ENCODE data around the gene RBMS3. TPM values are rescaled to one million over a fixed set of nuclear protein-coding genes. Genes with fewer than 3 reads are reported as not detected.

Gene RBMS3
- total RNA-seq, 3 donors from 2014 or later, result 48.4 to 117 (median 103) TPM

DNA sequence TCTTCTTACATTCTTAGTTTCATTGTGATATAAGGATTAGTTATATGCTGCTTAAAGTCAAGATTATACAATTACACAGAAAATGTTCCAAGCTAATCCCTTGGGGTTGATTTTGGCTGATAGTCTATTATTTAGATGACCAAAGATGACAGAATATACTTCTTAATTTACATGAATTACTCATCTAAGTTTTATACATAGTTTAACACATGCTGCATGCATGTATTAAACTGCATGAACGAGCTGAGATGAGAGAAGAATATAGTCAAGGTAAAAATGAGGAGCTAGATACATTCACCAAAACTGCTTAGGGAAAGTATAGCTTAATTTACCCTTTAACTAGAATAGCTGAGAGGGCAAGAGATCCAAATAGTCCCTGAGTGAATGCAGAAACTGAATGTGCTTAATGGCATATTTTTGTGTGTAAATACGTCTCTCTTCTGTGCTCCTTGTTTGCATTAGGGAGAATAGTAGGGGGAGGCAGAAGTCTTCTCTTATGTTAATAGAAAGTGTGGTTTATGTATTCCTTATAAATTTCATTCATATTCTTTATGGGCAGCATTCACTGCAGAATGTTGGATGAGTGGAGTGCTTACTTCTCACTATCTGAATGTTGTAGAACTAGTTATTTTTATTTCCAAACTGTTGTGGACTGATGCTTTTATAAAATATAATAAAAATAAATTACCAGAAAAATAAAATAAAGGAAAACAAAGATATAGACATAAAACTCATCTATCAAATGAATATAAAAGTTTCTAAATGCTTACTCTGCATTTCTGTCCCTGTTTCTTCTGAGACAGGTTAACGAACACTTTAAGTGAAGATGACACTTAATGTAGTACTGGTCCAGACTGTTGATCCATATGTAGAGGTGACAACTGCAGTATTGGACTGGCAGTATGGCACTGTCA lies 327.8 kb downstream of the RBMS3 start:
- intact Hi-C loops (cut with DNase I; ENCODE audit: low total_unique reads), result no loop called here
- no peaks in the 10 kb centered on the region for H3K36me3 ChIP-seq
- H3K4me1 ChIP-seq, result no peaks in the 10 kb centered on the region
- H3K27me3 ChIP-seq, result no peaks in the 10 kb centered on the region
- H3K27ac ChIP-seq, result no peak overlapping the region
- no peak overlapping the region for H3K4me3 ChIP-seq
- H3K9me3 ChIP-seq, result no peaks in the 10 kb centered on the region
- TF ChIP-seq POLR2A (IDR thresholded peaks at IDR 0.05) (no peak), POLR2AphosphoS5 (IDR thresholded peaks at IDR 0.05) (no peak)
- TF ChIP-seq, protein P1, sequence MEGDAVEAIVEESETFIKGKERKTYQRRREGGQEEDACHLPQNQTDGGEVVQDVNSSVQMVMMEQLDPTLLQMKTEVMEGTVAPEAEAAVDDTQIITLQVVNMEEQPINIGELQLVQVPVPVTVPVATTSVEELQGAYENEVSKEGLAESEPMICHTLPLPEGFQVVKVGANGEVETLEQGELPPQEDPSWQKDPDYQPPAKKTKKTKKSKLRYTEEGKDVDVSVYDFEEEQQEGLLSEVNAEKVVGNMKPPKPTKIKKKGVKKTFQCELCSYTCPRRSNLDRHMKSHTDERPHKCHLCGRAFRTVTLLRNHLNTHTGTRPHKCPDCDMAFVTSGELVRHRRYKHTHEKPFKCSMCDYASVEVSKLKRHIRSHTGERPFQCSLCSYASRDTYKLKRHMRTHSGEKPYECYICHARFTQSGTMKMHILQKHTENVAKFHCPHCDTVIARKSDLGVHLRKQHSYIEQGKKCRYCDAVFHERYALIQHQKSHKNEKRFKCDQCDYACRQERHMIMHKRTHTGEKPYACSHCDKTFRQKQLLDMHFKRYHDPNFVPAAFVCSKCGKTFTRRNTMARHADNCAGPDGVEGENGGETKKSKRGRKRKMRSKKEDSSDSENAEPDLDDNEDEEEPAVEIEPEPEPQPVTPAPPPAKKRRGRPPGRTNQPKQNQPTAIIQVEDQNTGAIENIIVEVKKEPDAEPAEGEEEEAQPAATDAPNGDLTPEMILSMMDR (IDR thresholded peaks at IDR 0.05), result no peak
- DNase-seq (ENCODE audit: low spot score in 2 of 2), result no peak

DNA sequence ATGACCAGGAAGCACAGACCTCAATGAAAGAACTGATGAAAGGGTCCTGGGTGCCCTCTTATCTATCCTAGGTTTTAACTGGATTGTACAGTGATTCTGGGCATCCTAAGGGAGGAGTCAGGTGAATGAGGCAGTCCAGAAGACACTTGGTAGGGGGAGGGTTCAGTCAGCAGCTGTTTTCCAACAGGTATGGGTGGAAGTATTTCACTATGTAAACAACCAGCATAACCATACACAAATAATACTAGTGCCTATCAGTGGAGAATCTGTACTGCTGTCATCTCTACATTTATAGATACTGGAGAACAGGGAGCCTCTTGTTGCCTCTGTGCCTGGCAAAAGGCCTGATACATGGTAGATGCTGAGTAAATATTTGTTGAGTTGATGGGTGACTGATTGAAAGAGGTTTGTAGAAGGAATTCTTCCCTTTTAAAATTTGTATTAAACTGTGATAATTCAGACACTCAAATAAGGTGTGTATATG lies 328.5 kb downstream of the RBMS3 start:
- Histone ChIP-seq H3K36me3 (no peaks in the 10 kb centered on the region), H3K4me1 (no peaks in the 10 kb centered on the region), H3K4me3 (no peak overlapping the region), H3K9me3 (no peaks in the 10 kb centered on the region), H3K27me3 (no peaks in the 10 kb centered on the region), H3K27ac (no peak overlapping the region)
- TF ChIP-seq POLR2A (IDR thresholded peaks at IDR 0.05), result no peak
- TF ChIP-seq, protein P1 (IDR thresholded peaks at IDR 0.05), result no peak
- TF ChIP-seq POLR2AphosphoS5 (IDR thresholded peaks at IDR 0.05), result no peak
- no peak for DNase-seq (ENCODE audit: low spot score in 2 of 2)
- intact Hi-C loops (cut with DNase I; ENCODE audit: low total_unique reads), result no loop called here

GRCh38 chr3:29610781-29611180 lies 329.9 kb downstream of the RBMS3 start:
- intact Hi-C loops (cut with DNase I; ENCODE audit: low total_unique reads), result no loop called here
- DNase-seq (ENCODE audit: low spot score in 2 of 2), result no peak
- Histone ChIP-seq H3K4me1 (no peaks in the 10 kb centered on the region), H3K36me3 (no peaks in the 10 kb centered on the region), H3K27ac (no peak overlapping the region), H3K27me3 (no peaks in the 10 kb centered on the region), H3K4me3 (no peak overlapping the region), H3K9me3 (no peaks in the 10 kb centered on the region)
- TF ChIP-seq POLR2A (IDR thresholded peaks at IDR 0.05), result no peak
- TF ChIP-seq, protein P1 (IDR thresholded peaks at IDR 0.05), result no peak

- no peak overlapping the region for H3K4me3 ChIP-seq
- intact Hi-C loops (cut with DNase I; ENCODE audit: low total_unique reads), result no loop called here
- H3K36me3 ChIP-seq, result no peaks in the 10 kb centered on the region
- no peak for TF ChIP-seq POLR2AphosphoS5 (IDR thresholded peaks at IDR 0.05)
- TF ChIP-seq, protein P1 (IDR thresholded peaks at IDR 0.05), result no peak
- no peak for TF ChIP-seq POLR2A (IDR thresholded peaks at IDR 0.05)
- no peaks in the 10 kb centered on the region for H3K9me3 ChIP-seq
- H3K4me1 ChIP-seq, result no peaks in the 10 kb centered on the region
- no peaks in the 10 kb centered on the region for H3K27me3 ChIP-seq
- no peak for DNase-seq (ENCODE audit: low spot score in 2 of 2)
- no peak overlapping the region for H3K27ac ChIP-seq
Measured at GRCh38 chr3:29611252-29611651, 330.4 kb downstream of the RBMS3 start.

DNA sequence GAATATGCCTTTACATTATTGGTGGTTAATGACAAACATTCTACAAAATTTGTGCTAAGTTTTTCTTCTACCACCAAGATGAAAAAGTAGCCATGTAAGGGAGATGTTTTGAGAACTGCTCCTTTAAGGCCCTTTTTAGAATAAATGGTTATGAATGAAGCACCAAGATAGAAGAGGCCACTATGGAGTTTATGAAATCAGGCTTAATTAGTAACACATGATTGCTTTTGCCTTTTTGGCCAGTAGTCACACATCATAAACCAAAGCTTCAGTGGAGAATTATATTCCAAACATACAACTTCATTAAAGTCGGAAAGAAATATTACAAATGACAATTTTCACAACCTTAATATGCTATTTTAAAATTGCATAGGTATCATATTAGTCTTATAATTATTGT lies 331.7 kb downstream of the RBMS3 start:
- intact Hi-C loops (cut with DNase I; ENCODE audit: low total_unique reads), result no loop called here
- no peak for TF ChIP-seq POLR2A (IDR thresholded peaks at IDR 0.05)
- TF ChIP-seq, protein P1 (IDR thresholded peaks at IDR 0.05), result no peak
- no peak for TF ChIP-seq POLR2AphosphoS5 (IDR thresholded peaks at IDR 0.05)
- no peak overlapping the region for H3K4me3 ChIP-seq
- H3K27me3 ChIP-seq, result no peaks in the 10 kb centered on the region
- no peak overlapping the region for H3K27ac ChIP-seq
- no peaks in the 10 kb centered on the region for H3K36me3 ChIP-seq
- no peaks in the 10 kb centered on the region for H3K4me1 ChIP-seq
- H3K9me3 ChIP-seq, result no peaks in the 10 kb centered on the region
- no peak for DNase-seq (ENCODE audit: low spot score in 2 of 2)
